ENCODE measurements around the gene ANO6.
"Not testable (repeated sequence)": the region's sequence is repeated elsewhere in the genome, so short reads cannot be mapped to it uniquely, and the experiment has no call there.

The ANO6 gene

DNA sequence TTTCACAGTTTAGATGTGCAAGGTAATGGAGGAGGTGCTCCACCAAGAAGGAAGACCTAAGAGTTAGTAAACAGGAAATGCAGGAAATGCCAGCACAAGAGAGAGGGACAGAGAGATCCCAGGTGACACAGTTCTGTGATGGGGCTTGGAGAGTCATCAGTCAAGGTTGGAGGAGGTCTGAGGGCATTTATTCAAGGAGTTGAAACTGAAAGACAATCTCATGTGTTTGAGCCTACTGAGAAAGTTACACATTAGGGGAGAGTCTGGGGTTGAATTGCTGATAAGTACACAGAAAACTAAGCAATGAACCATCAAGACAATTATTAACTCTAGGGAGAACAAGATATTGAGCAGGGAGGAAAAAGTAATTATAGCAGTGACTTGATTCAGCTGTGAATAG, 138.5 kb downstream of the ANO6 start:
- no peak for DNase-seq

DNA sequence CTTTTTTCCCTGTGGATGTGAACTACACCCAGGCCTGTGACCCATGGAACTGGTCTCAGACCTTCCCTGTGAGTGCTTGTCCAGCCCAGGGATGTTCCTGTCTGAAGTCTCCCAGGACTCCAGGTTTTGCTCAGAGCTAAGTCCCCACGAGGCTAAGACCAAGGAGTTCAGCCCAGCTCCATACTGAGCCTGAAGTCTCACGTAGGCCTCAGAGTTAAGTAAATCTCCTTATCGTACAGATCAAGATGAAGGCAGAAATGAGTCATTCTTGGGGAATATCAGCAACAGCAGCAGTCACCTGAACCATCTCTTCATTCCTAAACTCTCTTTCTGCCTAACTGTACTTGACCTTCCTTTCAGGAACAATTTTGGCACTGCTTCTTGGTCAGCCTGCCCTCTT, 139.8 kb downstream of the ANO6 start:
- DNase-seq, result no peak

DNA sequence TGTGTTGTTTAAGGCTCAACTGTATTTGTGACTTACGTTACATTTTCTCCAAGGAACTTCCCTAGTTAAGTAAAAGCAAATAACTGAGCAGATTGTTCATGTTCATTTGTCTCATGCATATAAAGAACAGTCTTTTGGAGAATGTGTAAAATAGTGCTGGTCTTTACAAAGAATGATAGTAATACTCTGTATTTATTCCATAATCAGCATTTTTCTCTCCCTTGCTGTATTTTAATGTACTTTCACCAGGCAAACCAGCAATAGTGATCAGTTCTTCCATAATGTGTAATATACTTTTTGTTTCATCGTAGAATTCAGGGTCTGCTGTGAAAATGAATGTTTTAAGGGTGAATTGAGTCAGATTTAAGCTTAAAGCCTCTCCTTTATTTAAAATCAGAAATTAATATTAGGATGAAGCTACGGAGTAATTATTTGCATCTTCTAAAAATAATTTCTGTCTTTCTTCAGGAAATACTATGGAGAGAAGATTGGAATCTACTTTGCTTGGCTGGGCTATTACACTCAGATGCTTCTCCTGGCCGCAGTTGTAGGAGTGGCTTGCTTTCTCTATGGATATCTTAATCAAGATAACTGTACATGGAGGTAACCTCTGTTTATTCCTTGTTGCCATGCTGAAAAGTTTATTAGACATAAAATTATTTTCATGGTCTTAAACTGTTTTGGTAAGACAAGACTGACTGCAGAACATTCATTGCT, 141.1 kb downstream of the ANO6 start:
- DNase-seq, result no peak

DNA sequence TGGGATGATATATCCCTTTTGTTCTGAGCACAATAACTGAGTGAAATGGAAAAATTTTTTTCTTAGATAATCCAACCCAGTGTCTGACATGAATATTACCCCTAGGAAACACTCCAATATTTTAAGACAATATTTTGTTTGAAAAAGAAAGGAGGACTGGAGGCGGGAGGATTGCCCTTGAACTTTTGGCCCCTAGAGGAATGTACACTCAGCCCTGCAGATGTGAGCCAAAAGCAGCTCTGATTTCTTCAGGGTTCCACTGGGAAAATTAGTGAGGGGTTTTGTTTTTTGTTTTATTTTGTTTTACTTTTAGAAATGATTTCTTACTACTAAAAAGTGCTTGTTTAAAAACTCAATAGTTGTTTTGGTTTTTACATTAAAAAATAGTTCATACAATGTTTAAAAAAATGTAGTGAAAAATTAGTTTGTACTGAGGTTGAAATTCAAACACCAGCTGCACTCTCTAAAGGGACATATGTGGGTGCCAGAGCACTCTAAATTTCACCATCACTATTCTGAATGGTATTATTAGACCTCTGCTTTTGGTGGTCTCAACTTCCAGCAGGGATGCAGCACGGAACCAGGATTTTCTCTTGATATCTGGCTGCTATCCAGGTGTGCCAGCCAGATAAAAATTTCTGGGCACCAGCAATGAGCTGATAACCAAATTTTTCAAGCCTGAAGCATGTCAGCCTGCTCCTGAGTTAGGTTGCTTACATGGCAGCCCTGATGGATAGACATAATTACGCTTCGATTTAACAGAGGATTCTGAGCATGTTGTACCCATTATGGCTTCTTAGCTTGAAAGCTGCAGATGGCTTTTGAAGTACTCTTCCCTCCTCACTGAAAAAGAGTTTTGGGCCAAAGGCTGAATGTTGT, 141.9 kb downstream of the ANO6 start:
- no peak for DNase-seq

DNA sequence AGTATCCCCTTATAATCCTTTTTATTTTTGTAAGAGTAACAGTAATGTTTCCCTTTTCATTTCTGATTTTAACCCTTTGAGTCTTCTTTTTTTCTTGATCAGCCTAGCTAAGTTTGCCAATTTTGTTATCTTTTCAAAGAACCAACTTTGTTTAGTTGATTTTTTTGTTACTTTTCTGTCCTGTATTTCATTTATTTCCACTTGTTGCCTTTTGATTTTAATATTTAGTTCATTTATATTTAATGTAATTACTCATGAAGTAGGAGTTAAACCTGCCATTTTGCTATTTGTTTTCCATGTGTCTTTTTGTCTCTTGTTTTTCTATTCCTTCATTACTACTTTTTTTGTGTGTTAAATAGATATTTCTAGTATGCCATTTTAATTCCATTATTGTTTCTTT, 146.4 kb downstream of the ANO6 start:
- DNase-seq, result no peak

DNA sequence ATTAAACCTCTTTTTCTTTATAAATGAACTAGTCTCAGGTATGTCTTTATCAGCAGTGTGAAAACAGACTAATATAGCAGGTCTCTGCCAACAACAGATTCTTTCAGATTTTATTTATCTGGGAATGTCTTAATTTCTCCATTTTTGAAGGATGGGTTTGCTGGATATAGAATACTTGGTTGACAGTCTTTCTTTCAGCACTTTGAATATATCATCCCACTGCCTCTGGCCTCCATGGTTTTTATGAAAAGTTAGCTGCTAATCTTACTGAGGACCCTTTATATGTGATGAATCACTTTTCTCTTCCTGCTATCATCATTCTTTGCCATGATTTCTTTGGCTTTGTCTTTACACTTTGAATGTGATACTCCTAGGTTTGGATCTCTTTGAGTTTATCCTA, 148.0 kb downstream of the ANO6 start:
- no peak for DNase-seq

DNA sequence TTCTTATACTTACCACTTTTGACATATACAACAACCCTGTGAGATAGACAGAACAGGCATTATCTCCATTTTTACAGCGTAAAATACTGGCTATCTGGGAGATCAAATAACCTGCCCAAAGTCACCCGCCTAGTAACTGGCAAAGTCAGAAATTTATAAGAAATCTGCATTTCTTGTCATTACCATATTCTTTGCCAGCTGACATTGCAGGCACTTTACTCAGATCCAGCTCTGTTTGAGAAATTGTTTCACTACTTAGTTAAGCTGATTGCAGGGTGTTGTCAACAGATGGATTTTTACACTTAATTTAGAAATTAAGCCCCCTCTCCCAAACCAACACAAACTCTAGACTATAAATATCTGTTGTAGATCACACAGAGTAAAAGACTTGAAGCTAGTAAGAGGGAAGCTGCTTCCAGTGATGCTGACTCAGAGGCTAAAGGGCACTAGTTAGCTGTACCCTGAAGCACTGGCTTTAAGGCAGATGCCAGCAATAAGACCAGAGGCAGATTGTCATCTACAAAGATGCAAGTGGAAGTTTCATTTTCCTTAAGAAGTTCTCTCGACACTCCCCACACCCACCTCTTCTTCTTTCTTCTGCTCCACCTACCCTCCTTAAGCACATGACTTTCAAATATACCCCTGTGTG, 153.1 kb downstream of the ANO6 start:
- peak in 1 of 2 donors; percentile 42 for DNase-seq

DNA sequence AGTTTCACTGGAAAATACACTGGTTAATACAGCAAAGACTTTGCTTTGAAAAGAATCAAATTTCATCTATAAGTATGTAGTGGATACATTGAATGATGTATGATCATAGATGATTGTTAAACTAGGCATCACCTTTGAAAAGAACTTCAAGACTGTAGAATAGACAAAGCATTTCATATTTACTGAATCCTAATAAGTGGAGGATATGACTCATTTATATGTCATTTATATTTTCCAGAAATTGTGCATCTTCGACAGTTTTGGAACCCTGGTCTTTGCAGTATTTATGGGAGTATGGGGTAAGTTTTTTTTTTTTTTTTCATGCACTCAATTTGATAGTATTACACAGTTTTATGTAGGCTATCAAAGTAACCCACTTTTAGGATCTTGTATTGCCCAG, 161.9 kb downstream of the ANO6 start:
- DNase-seq, result no peak

DNA sequence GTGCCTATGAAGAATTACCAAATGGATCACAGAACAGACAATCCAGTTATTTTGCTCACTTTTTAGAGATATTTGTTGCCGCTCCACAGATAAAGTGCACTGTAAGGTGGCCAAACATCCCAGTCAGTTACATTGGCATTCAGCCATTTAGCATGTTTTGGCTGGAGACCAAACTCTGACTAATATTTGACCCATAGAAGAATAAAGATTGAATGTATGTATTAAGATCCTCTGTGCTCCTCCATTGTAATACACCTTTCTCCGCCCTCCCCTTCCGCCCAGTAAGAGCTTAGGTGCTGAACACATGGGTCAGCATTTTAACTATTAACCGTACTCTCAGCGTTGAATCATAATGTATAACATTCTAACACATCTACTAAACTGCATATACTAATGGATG, 163.4 kb downstream of the ANO6 start:
- no peak for DNase-seq

DNA sequence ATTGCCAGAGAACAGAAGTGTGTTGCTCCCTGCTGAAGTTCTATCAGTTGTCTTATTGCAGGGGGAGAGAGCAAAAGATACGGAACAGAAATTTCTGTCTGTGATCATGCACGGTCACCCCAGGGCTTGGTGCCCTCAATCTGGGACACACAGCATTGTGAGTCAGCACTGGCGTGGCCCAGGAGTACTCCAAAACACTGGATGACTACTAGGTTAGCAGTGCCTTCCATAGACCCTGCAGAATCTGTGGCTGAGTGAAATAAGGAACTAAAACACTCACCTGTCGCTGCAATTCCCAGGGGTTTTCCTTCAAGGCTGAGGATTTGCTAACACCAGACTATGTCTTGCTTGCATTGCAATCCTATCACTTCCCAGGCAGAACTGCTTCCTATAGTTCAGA, 165.5 kb downstream of the ANO6 start:
- no peak for DNase-seq

DNA sequence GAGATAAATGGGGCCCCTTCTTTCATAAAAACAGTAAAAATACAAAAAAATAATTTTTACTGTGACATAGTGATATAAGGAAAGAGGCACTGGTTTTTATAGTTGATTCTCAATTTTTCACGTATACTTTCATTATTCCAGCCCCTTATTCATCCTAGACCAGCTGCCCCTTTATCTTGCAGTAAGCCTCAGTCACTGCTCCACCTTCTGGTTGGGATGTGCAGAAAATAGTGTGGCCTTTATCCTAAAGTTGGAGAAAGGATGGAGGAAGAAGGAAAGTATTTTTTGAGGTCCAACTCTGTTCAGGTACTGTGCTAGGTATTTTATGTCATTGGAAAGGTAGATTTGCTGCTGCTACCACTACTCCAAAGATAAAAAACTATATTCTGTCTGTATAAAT, 172.7 kb downstream of the ANO6 start:
- DNase-seq, result peak in 1 of 2 donors; percentile 26

DNA sequence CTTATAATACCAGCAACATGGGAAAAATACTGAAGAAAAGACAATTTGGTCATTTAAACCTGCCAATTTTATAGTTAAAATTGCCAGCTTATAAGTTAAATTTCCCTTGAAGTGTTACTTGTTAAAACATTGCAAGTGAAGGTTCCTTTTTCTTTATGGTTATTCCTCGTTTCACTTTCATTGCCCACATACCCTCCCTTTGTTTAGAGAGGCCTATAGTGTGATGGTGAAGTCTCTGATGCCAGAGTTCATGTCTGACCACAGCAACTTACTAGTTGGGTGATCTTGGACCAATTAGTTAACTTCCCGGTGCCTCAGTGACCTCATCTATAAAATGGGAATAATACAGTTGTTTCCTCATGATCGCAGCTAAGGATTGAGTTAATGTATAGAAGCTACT, 173.5 kb downstream of the ANO6 start:
- DNase-seq, result peak; percentile 20 to 47

DNA sequence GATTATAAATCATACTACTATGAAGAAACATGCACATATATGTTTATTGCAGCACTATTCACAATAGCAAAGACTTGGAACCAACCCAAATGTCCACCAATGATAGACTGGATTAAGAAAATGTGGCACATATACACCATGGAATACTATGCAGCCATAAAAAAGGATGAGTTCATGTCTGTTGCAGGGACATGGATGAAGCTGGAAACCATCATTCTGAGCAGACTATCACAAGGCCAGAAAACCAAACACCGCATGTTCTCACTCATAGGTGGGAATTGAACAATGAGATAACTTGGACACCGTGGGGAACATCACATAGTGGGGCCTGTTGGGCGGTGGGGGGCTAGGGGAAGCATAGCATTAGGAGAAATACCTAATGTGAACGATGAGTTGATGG, 181.6 kb downstream of the ANO6 start:
- not testable (repeated sequence) for DNase-seq

DNA sequence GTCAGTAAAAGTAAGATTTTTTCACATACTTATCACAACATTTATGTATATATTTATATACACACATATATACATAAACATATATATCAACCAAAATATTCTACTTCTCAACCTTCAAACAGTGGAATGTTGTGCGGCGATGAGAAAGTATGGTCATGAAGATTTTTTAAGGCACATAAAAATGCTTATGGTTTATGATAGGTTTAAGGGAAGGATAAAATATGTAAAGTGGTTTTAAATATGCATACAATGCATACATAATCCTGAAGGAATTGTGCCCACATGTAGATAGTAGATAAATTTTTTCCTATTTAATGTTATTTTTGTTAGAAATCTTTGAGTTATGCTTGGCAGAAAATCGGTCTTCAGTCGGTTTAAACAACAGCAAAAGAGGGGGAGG, 182.7 kb downstream of the ANO6 start:
- DNase-seq, result no peak

DNA sequence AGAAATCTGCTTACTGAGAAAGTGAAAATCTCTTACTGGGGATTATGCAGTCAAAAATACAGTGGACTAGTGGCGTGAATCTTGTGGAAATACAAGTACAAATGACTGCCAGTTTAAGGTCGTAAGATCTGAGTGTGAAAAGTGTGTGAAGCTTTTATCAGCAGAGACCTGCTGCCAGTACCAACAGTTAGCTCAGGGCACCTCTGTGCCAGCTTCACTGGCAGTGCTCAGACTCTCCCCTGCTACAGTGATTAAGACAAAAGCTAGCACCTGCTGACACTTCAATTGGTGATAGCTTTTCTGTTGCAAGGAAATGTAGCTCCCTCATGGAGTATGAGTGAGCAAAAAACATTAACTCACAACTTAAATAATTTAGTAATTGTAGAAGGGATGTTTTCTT, 185.1 kb downstream of the ANO6 start:
- no peak for DNase-seq

DNA sequence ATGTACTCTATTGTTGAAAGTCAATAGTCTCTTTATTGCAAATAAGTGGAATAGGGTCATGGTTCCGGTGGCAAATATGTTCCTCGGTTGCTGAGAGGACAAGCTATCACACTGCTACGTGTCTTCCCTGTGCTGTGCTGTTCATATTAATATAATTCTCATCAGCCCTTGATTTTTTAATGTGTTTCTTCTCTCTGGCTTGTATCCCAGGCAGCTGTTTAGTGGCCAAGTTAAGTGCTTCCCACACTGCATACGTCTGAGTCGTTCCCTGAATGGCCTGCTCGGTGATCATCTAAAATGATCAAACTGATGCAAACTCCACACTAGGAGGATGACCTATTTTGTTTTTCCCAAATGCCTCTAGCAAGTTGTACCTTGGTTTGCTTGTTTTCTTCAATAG, 186.4 kb downstream of the ANO6 start:
- DNase-seq, result no peak

DNA sequence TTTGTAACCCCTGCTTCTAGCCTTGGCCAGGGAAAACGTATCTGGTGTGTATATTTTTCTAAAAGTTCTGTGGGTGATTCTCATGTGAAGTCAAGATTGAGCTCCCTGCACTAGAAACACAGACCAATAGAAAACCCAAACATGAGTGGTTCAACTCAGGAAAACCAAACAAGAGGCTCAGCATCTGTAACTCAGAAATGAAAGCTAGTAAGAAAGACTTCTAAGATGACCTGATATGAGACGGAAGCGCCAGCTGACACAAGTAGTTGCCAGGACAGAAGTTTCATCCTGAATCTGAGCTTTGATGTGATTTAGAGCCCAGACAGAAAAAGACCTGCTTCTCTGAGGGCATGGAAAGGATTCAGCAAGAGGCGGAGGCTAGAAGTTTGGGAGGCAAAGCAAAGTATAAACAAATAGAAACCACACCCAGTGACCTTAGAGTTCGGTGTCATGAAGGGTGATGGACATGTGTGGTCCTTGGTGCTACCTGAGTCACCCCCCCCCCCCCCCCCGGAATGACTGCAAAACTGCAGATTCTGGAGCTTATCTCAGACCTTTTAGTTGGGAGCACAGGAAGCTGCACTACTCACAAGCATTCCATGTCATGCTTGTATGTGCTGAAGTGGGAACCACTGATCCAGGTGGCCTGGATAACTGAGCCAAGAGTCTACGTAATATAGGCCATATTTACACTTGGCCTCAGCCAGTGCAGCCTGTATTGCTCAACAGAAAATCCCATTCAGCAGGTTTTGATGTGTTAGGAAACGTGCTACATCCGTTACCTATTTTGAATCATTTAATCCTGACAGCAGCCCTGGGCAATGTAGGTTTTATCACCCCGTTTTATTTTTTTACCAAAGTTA, 191.3 kb downstream of the ANO6 start:
- DNase-seq, result no peak

DNA sequence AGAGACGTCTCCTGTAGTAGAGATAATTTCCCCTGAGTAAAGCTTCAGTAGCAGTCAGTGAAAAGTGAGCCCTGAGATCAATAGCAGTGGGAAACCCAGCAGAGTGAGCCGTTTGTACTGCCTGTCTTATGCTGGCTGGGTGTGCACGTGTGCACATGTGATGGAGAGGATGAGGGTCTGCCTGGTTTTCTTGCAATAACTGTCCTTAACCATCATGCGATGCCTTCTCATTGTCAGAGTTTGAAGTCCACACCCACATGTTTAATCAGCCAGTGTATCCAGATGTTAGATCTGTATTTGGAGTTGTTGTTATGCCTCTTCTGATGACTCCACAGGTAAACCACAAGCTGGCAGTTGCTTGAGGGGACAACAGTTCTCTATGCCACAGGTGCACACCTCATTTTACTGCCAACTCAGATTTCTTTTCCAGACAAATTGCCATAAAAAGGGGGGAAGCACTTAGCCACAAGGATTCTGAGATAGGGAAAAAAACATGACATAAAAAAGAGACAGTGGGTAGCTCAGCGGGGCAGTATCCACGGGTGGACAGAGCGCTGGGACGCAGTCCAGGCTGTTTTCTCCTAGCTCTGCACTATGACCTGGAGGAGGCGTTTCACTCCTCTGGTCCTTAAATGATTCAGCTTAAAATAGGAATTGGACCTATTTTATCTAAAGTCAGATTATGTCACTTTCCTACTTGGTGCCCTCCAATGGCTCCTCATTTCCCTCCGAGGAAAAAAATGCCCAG, 192.3 kb downstream of the ANO6 start:
- no peak for DNase-seq

DNA sequence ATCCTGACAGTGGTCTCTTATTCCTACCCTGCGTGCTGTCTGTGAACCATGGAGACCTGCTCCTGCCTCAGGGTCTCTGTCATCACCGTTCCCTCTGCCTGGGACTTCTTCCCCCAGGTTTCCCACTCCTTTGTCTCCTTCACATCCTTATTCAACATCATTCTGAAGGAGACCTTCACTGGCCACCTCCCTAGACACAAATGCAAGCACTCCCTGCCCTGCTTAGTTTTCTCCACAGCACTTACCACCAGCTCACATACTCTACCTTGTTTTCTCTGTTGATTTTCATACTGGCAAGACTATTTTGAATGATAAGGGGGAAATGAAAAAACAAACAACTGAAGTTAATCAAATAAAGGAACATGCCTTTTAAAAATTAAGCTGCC, 192.8 kb downstream of the ANO6 start:
- DNase-seq, result no peak

DNA sequence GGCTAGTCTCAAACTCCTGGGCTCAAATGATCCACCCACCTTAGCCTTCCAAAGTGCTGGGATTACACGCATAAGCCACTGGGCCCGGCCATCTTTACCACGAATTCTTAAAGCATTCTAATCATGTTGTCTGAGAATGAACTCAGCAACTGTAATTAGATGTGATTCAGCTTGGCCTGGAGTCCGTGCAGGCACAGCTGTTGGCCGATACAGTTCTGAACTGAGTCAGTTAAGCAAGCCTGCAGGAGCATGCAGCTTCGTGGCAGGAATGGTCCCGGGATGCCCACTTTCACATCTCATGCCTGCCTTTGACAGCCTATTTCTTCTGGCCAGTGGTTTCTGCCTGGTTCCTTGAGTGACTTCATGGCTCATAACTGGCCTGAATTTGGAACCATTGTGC, 194.1 kb downstream of the ANO6 start:
- no peak for DNase-seq

DNA sequence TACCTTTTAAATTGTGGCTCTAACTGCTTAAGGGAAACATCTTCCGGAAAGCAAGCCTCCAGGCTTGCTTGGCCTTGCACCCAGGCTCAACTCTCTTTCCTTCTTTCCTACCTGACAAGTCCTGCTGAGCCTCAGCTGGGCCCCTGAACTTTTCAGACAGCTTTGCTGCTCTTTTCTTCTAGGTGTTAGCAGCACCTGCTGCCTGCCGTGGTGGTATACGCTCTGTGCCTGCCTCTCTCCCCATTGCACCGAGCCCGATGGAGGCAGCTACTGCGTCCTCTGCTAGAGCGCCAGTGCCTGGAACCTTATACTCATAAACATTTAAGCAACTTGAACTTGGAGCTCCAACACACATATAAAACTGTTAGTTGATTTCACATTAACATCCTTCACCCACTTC, 195.7 kb downstream of the ANO6 start:
- DNase-seq, result no peak

DNA sequence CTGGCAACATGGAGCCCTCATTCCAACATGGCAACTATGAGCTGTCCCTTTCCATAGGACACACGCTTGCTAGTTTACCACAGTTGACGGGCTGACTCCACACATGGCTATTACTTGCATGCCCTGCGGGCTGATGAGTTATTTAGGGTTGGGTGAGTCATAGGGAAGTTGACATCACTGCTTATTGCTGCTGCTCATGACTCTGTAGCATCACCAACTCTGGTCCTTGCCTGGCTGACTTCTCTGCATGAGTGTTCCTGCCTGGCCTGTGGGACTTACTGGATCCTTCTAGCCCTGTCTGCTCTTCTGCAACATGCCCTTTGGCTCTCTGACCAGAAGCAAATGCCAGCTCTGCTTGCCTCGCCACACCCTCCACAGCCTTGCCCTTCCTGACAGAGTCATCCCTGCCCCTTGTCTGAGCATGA, 199.5 kb downstream of the ANO6 start:
- peak; percentile 86 to 98 for DNase-seq

All from inflammatory macrophage treated with lipopolysaccharide for 1 hour (primary cell).